ENCODE measurements around the gene STKLD1.

DNA sequence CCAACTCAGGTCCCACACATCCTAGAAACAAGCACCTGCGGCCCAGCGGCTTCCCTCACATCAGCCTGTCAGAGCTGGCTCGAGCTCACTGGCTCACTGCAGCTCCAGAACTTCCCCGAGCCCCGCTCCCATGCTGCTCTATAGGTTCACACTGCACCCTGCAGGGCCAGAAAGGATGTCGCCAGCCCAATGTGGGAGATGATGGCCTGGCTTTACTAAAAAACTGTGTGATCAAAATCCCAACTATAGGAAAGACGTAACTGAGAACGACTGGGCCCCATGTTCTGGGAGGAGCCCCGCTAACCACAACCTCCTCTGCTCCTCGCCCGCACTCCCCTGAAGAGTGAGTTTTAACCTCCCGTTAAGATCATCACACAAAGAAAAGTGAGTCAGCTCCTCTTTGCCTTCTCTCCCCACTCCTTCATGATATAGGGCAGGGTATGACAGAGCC lies 4.9 kb upstream of the STKLD1 start:
- TF ChIP-seq GATA2 (IDR thresholded peaks at IDR 0.05; ENCODE audit: low read depth, low read length) = no peak
- no peak for TF ChIP-seq GATA3 (IDR thresholded peaks at IDR 0.05; ENCODE audit: low read depth, low read length)

Measured in SH-SY5Y (cell line).